KMS-11 (cell line): ENCODE measurements around the gene SPAG5.

Experiments
- H2AFZ ChIP-seq: fragments of 200-600 bp; sonication (generic); 2 replicates; pipeline ENCODE4 v1.6.1; 2016; ENCODE audit warnings: antibody characterized with exemption, mixed run types, low read depth
- H3K27ac ChIP-seq: fragments of 200-600 bp; sonication (generic); 2 replicates; pipeline ENCODE4 v1.6.1; 2016; ENCODE audit warnings: mild to moderate bottlenecking, mixed run types
- H3K27me3 ChIP-seq: fragments of 200-600 bp; sonication (generic); 2 replicates; pipeline ENCODE4 v1.6.1; 2017; ENCODE audit warnings: mild to moderate bottlenecking, low read depth, mixed run types, moderate library complexity; ENCODE audit not compliant: insufficient read depth
- H3K36me3 ChIP-seq: fragments of 200-600 bp; sonication (generic); 2 replicates; pipeline ENCODE4 v1.6.1; 2017; ENCODE audit warnings: mild to moderate bottlenecking, mixed run types; ENCODE audit not compliant: insufficient read depth
- H3K4me1 ChIP-seq: fragments of 200-600 bp; sonication (generic); 2 replicates; pipeline ENCODE4 v1.6.1; 2016; ENCODE audit warnings: mild to moderate bottlenecking, low read depth, mixed run types; ENCODE audit not compliant: poor library complexity, severe bottlenecking
- H3K4me2 ChIP-seq: fragments of 200-600 bp; sonication (generic); 2 replicates; pipeline ENCODE4 v1.7.0; 2016; ENCODE audit warnings: mild to moderate bottlenecking, mixed run types
- H3K4me3 ChIP-seq: fragments of 200-600 bp; sonication (generic); IDR thresholded peaks from 2 replicates; pipeline ENCODE4 v1.6.1; 2017; ENCODE audit warnings: low read depth, low read length, mixed read lengths; ENCODE audit not compliant: insufficient read depth
- H3K79me2 ChIP-seq: fragments of 200-600 bp; sonication (generic); 2 replicates; pipeline ENCODE4 v1.6.1; 2016; ENCODE audit warnings: low read depth, mixed run types; ENCODE audit not compliant: insufficient read depth
- H3K9ac ChIP-seq: fragments of 200-600 bp; sonication (generic); 2 replicates; pipeline ENCODE4 v1.6.1; 2016; ENCODE audit warnings: mild to moderate bottlenecking, mixed run types
- H4K20me1 ChIP-seq: fragments of 200-600 bp; sonication (generic); 2 replicates; pipeline ENCODE4 v1.6.1; 2016; ENCODE audit warnings: mild to moderate bottlenecking, mixed run types; ENCODE audit not compliant: insufficient read depth
- CTCF ChIP-seq: fragments of 200-600 bp; sonication (generic); conservative IDR thresholded peaks from 2 replicates; pipeline ENCODE4 v1.6.1; 2017; ENCODE audit warnings: low read depth, mild to moderate bottlenecking, antibody characterized with exemption, low read length, moderate library complexity, mixed read lengths

The SPAG5 gene

GRCh38 chr17:28575126-28575795, 23.6 kb downstream of the SPAG5 start:
- Histone ChIP-seq H3K4me2 (no peak overlapping the region), H3K79me2 (peaks cover 8% of the 10 kb centered on the region), H3K27me3 (no peaks in the 10 kb centered on the region), H3K9ac (no peak overlapping the region), H3K4me1 (peaks cover 19% of the 10 kb centered on the region), H3K36me3 (no peaks in the 10 kb centered on the region; the same call in 1 of the 2 replicates), H4K20me1 (no peaks in the 10 kb centered on the region), H3K27ac (no peak overlapping the region), H2AFZ (no peak overlapping the region), H3K4me3 (no peak overlapping the region)
- TF ChIP-seq CTCF: no peak

GRCh38 chr17:28574526-28574925, 24.3 kb downstream of the SPAG5 start:
- Histone ChIP-seq H3K4me3 (no peak overlapping the region), H3K36me3 (no peaks in the 10 kb centered on the region; the same call in 1 of the 2 replicates), H4K20me1 (no peaks in the 10 kb centered on the region), H2AFZ (no peak overlapping the region), H3K27ac (no peak overlapping the region), H3K9ac (no peak overlapping the region), H3K27me3 (no peaks in the 10 kb centered on the region), H3K4me2 (no peak overlapping the region), H3K79me2 (peaks cover 16% of the 10 kb centered on the region), H3K4me1 (peaks cover 27% of the 10 kb centered on the region)
- TF ChIP-seq CTCF: no peak

DNA sequence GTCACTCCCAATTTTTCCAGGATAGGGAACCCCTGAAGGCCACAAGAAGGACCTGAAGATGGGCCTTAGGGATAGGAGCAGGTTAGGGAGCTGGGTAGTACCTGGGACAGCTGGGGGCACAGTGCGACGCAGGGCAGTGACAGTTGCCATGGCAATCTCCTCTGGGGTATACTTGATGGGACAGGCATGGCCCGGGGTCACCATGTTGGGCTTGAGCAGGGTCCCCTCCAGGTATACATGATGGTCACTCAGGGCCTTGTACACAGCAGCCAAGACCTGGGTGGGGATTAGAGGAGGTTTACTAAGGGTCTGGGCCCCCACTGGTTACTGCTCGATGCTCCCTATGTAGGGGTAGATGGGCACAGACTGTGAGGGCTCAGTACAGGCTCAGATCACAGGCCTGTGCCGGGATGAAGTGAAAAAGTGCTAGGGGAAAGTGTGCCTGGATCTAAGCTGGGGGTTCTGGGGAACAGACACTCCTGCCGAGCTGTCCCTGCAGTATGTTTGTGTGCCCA, 24.8 kb downstream of the SPAG5 start:
- no peak for TF ChIP-seq CTCF
- no peak overlapping the region for H3K9ac ChIP-seq
- no peaks in the 10 kb centered on the region for H4K20me1 ChIP-seq
- no peak overlapping the region for H3K27ac ChIP-seq
- H2AFZ ChIP-seq: no peak overlapping the region
- peaks cover 20% of the 10 kb centered on the region for H3K79me2 ChIP-seq
- H3K4me3 ChIP-seq: no peak overlapping the region
- no peak overlapping the region for H3K4me2 ChIP-seq
- H3K36me3 ChIP-seq: no peaks in the 10 kb centered on the region; the same call in 1 of the 2 replicates
- H3K4me1 ChIP-seq: peaks cover 32% of the 10 kb centered on the region
- H3K27me3 ChIP-seq: no peaks in the 10 kb centered on the region

GRCh38 chr17:28573521-28573920, 25.3 kb downstream of the SPAG5 start:
- no peak overlapping the region for H3K27ac ChIP-seq
- no peak overlapping the region for H3K4me3 ChIP-seq
- H3K27me3 ChIP-seq: no peaks in the 10 kb centered on the region
- H4K20me1 ChIP-seq: no peaks in the 10 kb centered on the region
- H3K4me1 ChIP-seq: peaks cover 37% of the 10 kb centered on the region
- no peak for TF ChIP-seq CTCF
- no peak overlapping the region for H3K9ac ChIP-seq
- no peak overlapping the region for H3K4me2 ChIP-seq
- H2AFZ ChIP-seq: no peak overlapping the region
- peaks cover 25% of the 10 kb centered on the region for H3K79me2 ChIP-seq
- H3K36me3 ChIP-seq: no peaks in the 10 kb centered on the region; the same call in 1 of the 2 replicates
